ENCODE results near the gene TGFB1I1.
"Not testable (repeated sequence)": the region's sequence is repeated elsewhere in the genome, so short reads cannot be mapped to it uniquely, and the experiment has no call there.

Gene TGFB1I1

GRCh38 chr16:31439519-31439918 lies 32.4 kb upstream of the TGFB1I1 start:
- Histone ChIP-seq H3K4me1 (ENCODE audit: low read depth, poor library complexity, severe bottlenecking) (peaks cover 6% of the 10 kb centered on the region), H3K9ac (no peak overlapping the region), H3K36me3 (ENCODE audit: insufficient read depth) (no peaks in the 10 kb centered on the region), H3K79me2 (ENCODE audit: insufficient read depth, low read depth) (no peaks in the 10 kb centered on the region), H2AFZ (ENCODE audit: low read depth) (no peak overlapping the region), H3K27me3 (ENCODE audit: insufficient read depth, low read depth) (no peaks in the 10 kb centered on the region), H4K20me1 (ENCODE audit: insufficient read depth) (no peaks in the 10 kb centered on the region), H3K4me3 (IDR thresholded peaks at IDR 0.05; ENCODE audit: insufficient read depth, low read depth, low read length) (no peak overlapping the region), H3K27ac (no peak overlapping the region), H3K4me2 (no peak overlapping the region)
- no peak for TF ChIP-seq CTCF (conservative IDR thresholded peaks at IDR 0.05; ENCODE audit: low read depth, low read length)

GRCh38 chr16:31440516-31441184 lies 31.3 kb upstream of the TGFB1I1 start:
- Histone ChIP-seq H4K20me1 (ENCODE audit: insufficient read depth) (no peaks in the 10 kb centered on the region), H3K27me3 (ENCODE audit: insufficient read depth, low read depth) (no peaks in the 10 kb centered on the region), H3K4me3 (IDR thresholded peaks at IDR 0.05; ENCODE audit: insufficient read depth, low read depth, low read length) (no peak overlapping the region), H3K36me3 (ENCODE audit: insufficient read depth) (no peaks in the 10 kb centered on the region), H2AFZ (ENCODE audit: low read depth) (no peak overlapping the region), H3K27ac (no peak overlapping the region), H3K4me2 (no peak overlapping the region), H3K79me2 (ENCODE audit: insufficient read depth, low read depth) (no peaks in the 10 kb centered on the region), H3K4me1 (ENCODE audit: low read depth, poor library complexity, severe bottlenecking) (peaks cover 6% of the 10 kb centered on the region), H3K9ac (no peak overlapping the region)
- TF ChIP-seq CTCF (conservative IDR thresholded peaks at IDR 0.05; ENCODE audit: low read depth, low read length): no peak

DNA sequence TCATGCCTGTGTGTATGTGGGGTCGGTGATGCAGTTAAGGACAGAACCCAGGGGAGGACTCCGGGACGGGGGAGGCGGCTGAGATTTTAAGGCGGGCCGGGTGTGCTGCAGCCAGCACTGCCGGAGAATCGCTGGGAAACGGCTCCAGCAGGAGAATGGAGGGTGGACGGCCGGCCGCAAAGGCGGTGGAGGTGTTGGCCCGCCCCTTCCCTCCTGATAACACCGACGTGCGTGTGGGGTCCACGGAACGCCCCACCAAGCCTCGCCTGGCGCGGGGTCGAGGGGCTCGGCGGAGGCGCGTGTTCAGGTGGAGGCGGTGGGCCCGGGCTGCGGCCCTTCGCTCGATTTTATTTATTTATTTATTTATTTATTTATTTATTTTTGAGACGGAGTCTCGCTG lies 30.0 kb upstream of the TGFB1I1 start:
- no peak for TF ChIP-seq CTCF (conservative IDR thresholded peaks at IDR 0.05; ENCODE audit: low read depth, low read length)
- H4K20me1 ChIP-seq (ENCODE audit: insufficient read depth): no peaks in the 10 kb centered on the region
- H3K27ac ChIP-seq: no peak overlapping the region
- H3K4me2 ChIP-seq: no peak overlapping the region
- H3K79me2 ChIP-seq (ENCODE audit: insufficient read depth, low read depth): no peaks in the 10 kb centered on the region
- H3K4me3 ChIP-seq (IDR thresholded peaks at IDR 0.05; ENCODE audit: insufficient read depth, low read depth, low read length): no peak overlapping the region
- H3K27me3 ChIP-seq (ENCODE audit: insufficient read depth, low read depth): no peaks in the 10 kb centered on the region
- no peaks in the 10 kb centered on the region for H3K36me3 ChIP-seq (ENCODE audit: insufficient read depth)
- no peak overlapping the region for H2AFZ ChIP-seq (ENCODE audit: low read depth)
- peaks cover 6% of the 10 kb centered on the region for H3K4me1 ChIP-seq (ENCODE audit: low read depth, poor library complexity, severe bottlenecking)
- H3K9ac ChIP-seq: no peak overlapping the region

GRCh38 chr16:31445931-31446330 lies 26.0 kb upstream of the TGFB1I1 start:
- H3K4me2 ChIP-seq; H3K79me2 ChIP-seq (ENCODE audit: insufficient read depth, low read depth); H3K36me3 ChIP-seq (ENCODE audit: insufficient read depth); H3K9ac ChIP-seq; H3K4me3 ChIP-seq (IDR thresholded peaks at IDR 0.05; ENCODE audit: insufficient read depth, low read depth, low read length); H2AFZ ChIP-seq (ENCODE audit: low read depth); H3K27ac ChIP-seq; H3K4me1 ChIP-seq (ENCODE audit: low read depth, poor library complexity, severe bottlenecking); H4K20me1 ChIP-seq (ENCODE audit: insufficient read depth); H3K27me3 ChIP-seq (ENCODE audit: insufficient read depth, low read depth): not testable (repeated sequence)

GRCh38 chr16:31451201-31451600 lies 20.8 kb upstream of the TGFB1I1 start:
- Histone ChIP-seq H3K4me2 (no peak overlapping the region), H3K9ac (no peak overlapping the region), H3K79me2 (ENCODE audit: insufficient read depth, low read depth) (0 out of 2 replicates have a peak, but pooled peaks cover 7% of the 10 kb centered on the region), H3K4me3 (IDR thresholded peaks at IDR 0.05; ENCODE audit: insufficient read depth, low read depth, low read length) (no peak overlapping the region), H3K27me3 (ENCODE audit: insufficient read depth, low read depth) (no peaks in the 10 kb centered on the region), H3K27ac (no peak overlapping the region), H3K4me1 (ENCODE audit: low read depth, poor library complexity, severe bottlenecking) (no peaks in the 10 kb centered on the region), H2AFZ (ENCODE audit: low read depth) (no peak overlapping the region), H4K20me1 (ENCODE audit: insufficient read depth) (no peaks in the 10 kb centered on the region), H3K36me3 (ENCODE audit: insufficient read depth) (no peaks in the 10 kb centered on the region)
- TF ChIP-seq CTCF (conservative IDR thresholded peaks at IDR 0.05; ENCODE audit: low read depth, low read length): no peak
